Left ventricle myocardium inferior (tissue), 1 donor: Measurements from ENCODE around the gene SEC31B. TPM values are rescaled to one million over a fixed set of nuclear protein-coding genes. Genes with fewer than 3 reads are reported as not detected.
A peak's percentile ranks its signal among the peaks of the same experiment; 100 is the strongest.

Experiments
- DNase-seq: peaks from one replicate; pipeline ENCODE4 v3.0.0-alpha.2; 2020
- H3K27ac ChIP-seq: fragments of 200-600 bp; replicated peaks from 2 replicates; pipeline ENCODE4 v1.8.0; 2021
- H3K27me3 ChIP-seq: fragments of 200-600 bp; 2 replicates; pipeline ENCODE4 v1.8.0; 2021; ENCODE audit warnings: low read depth
- H3K36me3 ChIP-seq: fragments of 200-600 bp; 2 replicates; pipeline ENCODE4 v1.8.0; 2021
- H3K4me1 ChIP-seq: fragments of 200-600 bp; 2 replicates; pipeline ENCODE4 v1.8.0; 2021
- H3K4me3 ChIP-seq: fragments of 200-600 bp; 2 replicates; pipeline ENCODE4 v1.8.0; 2021; ENCODE audit warnings: mild to moderate bottlenecking, moderate library complexity
- H3K9me3 ChIP-seq: fragments of 200-600 bp; replicated peaks from 2 replicates; pipeline ENCODE4 v1.8.0; 2021
- intact Hi-C: fragments of 100-400 bp; cut with micrococcal nuclease; formaldehyde crosslinking; loops from one replicate; pipeline ENCODE4 v1.11.0; 2022
- total RNA-seq: library from RNA; stranded (reverse); fragmentation: NEBNext Ultra II Directional; extraction: Animal tissue kit (Norgen Biotek cat#: 25700); gene quantifications from one replicate; pipeline ENCODE4 v1.2.1, GENCODE V29; 2021
- TF ChIP-seq, protein P1 (sequence below): fragments of 200-600 bp; IDR thresholded peaks from 2 replicates; pipeline ENCODE4 v1.8.0; 2021; ENCODE audit warnings: antibody characterized with exemption, mild to moderate bottlenecking, borderline replicate concordance
- donor health status: DM: no; HTN: yes; CAD: no; lungs with severe emphysema.

The SEC31B gene
- total RNA-seq, 1 donor from 2014 or later, result 8.8 TPM

DNA sequence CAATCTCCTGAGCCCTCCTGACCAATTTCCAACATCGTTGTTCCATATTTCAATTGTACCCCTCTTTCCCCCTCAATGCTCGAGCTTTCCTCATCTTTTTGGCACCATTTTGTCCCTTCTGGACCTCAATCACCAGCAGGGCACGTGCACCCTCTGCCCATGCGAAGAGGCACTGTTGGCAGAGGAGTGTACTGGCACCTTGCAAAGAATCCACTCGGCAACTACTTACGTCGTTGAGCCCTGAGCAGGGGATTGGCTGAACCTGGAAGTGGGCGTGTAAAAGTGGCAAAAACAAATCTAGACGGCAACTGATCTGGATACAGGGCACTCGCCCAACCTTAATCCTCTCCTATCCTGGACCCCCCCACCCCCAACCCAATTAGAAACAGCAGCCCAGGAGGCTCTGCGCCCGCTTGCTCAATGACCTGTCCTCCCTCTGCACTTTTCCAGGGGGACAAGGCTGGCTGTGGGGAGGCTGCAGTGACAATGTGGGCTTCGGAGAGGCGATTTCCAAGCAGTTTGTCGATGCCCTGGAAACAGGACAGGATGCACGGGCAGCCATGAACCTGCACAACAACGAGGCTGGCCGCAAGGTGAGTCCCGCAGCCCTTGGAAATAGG is 38.1 kb downstream of the SEC31B start:
- TF ChIP-seq, protein P1, sequence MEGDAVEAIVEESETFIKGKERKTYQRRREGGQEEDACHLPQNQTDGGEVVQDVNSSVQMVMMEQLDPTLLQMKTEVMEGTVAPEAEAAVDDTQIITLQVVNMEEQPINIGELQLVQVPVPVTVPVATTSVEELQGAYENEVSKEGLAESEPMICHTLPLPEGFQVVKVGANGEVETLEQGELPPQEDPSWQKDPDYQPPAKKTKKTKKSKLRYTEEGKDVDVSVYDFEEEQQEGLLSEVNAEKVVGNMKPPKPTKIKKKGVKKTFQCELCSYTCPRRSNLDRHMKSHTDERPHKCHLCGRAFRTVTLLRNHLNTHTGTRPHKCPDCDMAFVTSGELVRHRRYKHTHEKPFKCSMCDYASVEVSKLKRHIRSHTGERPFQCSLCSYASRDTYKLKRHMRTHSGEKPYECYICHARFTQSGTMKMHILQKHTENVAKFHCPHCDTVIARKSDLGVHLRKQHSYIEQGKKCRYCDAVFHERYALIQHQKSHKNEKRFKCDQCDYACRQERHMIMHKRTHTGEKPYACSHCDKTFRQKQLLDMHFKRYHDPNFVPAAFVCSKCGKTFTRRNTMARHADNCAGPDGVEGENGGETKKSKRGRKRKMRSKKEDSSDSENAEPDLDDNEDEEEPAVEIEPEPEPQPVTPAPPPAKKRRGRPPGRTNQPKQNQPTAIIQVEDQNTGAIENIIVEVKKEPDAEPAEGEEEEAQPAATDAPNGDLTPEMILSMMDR, result no peak
- H3K4me3 ChIP-seq, result peak overlapping the region; percentile 67

DNA sequence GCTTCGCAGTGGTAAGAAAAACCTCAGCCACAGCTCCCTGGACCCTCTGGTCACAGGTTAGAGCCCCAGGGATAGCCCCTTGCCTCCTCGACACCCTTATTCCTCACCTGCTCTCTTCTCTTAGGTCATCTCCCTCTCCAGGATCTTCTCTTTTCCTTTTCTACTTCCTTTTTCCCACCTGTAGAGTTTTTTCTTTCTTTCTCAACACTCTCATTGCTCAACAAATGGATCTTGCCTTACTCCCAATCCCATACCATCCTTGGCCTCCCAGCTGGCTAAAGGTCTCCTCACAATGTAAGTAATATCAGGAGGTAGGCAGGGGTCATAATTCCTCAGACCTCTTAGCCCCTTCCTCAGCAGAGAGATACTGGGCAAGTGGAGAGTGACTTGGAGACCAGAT is 39.7 kb downstream of the SEC31B start:
- no peak for DNase-seq
- Histone ChIP-seq H3K27me3 (peaks cover 45% of the 10 kb centered on the region), H3K4me1 (peaks cover 16% of the 10 kb centered on the region), H3K4me3 (no peak overlapping the region), H3K9me3 (no peaks in the 10 kb centered on the region), H3K36me3 (peaks cover 2% of the 10 kb centered on the region), H3K27ac (no peak overlapping the region)
- intact Hi-C loops, result no loop called here
- TF ChIP-seq, protein P1, result no peak

More for the DNA sequence above, 38.1 kb downstream of the SEC31B start:
- Histone ChIP-seq H3K36me3 (peaks cover 16% of the 10 kb centered on the region), H3K27me3 (peaks cover 45% of the 10 kb centered on the region), H3K27ac (no peak overlapping the region), H3K9me3 (no peaks in the 10 kb centered on the region), H3K4me1 (peaks cover 16% of the 10 kb centered on the region)
- intact Hi-C loops, result no loop called here
- peak; percentile 82 for DNase-seq

DNA sequence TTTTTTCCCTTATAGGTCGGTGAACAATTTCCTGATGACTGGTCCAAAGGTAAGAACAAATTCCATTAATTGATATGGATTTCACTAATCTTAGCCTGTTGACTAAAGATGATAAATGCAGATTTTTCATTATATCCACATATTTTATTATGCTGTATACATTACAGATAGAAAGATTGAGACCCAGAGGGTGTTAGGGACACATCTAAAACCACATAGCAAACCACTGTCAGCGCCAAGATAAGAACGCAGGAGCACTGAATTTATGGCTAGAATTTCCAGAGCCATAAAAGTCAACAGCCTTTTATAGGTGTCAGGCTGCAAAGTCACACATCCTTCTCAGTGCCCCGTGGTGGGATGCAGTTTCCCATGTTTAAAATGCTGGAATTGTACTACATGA is 40.6 kb downstream of the SEC31B start:
- intact Hi-C loops, result no loop called here
- H3K27ac ChIP-seq, result no peak overlapping the region
- no peak overlapping the region for H3K4me3 ChIP-seq
- peaks cover 16% of the 10 kb centered on the region for H3K4me1 ChIP-seq
- H3K36me3 ChIP-seq, result no peaks in the 10 kb centered on the region
- no peak for DNase-seq
- H3K27me3 ChIP-seq, result peaks cover 51% of the 10 kb centered on the region
- TF ChIP-seq, protein P1, result no peak
- no peaks in the 10 kb centered on the region for H3K9me3 ChIP-seq

DNA sequence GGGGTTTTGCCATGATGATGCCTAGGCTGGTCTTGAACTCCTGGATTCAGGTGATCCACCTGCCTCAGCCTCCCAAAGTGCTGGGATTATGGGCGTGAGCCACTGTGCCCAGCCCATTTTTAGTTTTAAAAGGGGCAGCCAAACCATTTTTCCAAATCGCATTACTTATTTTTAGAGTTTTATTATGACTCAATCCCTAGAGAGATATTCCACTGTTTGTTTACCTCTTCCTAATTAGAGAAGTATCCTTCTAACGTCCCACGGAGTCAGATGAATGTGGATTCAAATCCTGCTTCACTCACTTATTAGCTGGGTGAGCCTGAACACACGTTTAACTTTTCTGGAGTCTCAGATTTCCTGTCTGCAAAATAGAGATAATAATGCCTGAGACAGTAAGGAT is 41.7 kb downstream of the SEC31B start:
- Histone ChIP-seq H3K4me1 (peaks cover 14% of the 10 kb centered on the region), H3K9me3 (no peaks in the 10 kb centered on the region), H3K27ac (no peak overlapping the region), H3K4me3 (no peak overlapping the region), H3K27me3 (peaks cover 60% of the 10 kb centered on the region), H3K36me3 (no peaks in the 10 kb centered on the region)
- TF ChIP-seq, protein P1, result no peak
- no peak for DNase-seq
- intact Hi-C loops, result no loop called here

DNA sequence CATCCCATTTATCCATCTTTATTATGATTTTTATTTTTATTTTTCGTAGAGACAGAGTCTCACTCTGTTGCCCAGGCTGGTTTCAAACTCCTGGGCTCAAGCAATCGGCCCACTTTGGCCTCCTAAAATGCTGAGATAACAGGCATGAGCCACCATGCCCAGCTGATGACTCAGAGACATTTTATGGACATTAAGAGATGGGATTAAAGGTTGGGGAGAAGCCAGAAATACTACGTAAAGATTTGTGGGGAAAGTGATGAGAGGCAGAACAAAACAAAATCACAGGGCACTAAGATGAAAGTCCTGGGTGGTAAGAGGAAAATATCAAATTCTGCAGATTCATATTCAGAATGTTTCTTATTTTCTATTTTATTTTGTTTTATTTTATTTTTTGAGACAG is 49.3 kb downstream of the SEC31B start:
- H3K27me3 ChIP-seq, result peaks cover 63% of the 10 kb centered on the region
- TF ChIP-seq, protein P1, result no peak

More for the DNA sequence above, 49.3 kb downstream of the SEC31B start:
- no peak for DNase-seq
- no peaks in the 10 kb centered on the region for H3K4me1 ChIP-seq
- H3K4me3 ChIP-seq, result no peak overlapping the region
- H3K9me3 ChIP-seq, result no peaks in the 10 kb centered on the region
- H3K27ac ChIP-seq, result no peak overlapping the region
- no peaks in the 10 kb centered on the region for H3K36me3 ChIP-seq
- intact Hi-C loops, result no loop called here
